ENCODE measurements around the gene PANX2. TPM values are rescaled to one million over a fixed set of nuclear protein-coding genes. Genes with fewer than 3 reads are reported as not detected.

Gene PANX2
- total RNA-seq, 1 donor, result 0.43 TPM

GRCh38 chr22:50205781-50206569 is 35.4 kb downstream of the PANX2 start:
- TF ChIP-seq CTCF (IDR thresholded peaks at IDR 0.05; ENCODE audit: insufficient read depth, low read depth, low read length), result no peak
- no peak for DNase-seq (ENCODE audit: low read depth)
- no peak overlapping the region for H3K4me3 ChIP-seq (ENCODE audit: low read depth, low read length)

GRCh38 chr22:50206599-50206998 is 36.1 kb downstream of the PANX2 start:
- no peak overlapping the region for H3K4me3 ChIP-seq (ENCODE audit: low read depth, low read length)
- peak; percentile 75 for TF ChIP-seq CTCF (IDR thresholded peaks at IDR 0.05; ENCODE audit: insufficient read depth, low read depth, low read length)
- peak; percentile 87 for DNase-seq (ENCODE audit: low read depth)

- DNase-seq (ENCODE audit: low read depth), result no peak
- TF ChIP-seq CTCF (IDR thresholded peaks at IDR 0.05; ENCODE audit: insufficient read depth, low read depth, low read length), result no peak
- no peak overlapping the region for H3K4me3 ChIP-seq (ENCODE audit: low read depth, low read length)
Observed at GRCh38 chr22:50207383-50208140, 37.0 kb downstream of the PANX2 start.

- DNase-seq (ENCODE audit: low read depth), result no peak
- H3K4me3 ChIP-seq (ENCODE audit: low read depth, low read length), result no peak overlapping the region
- TF ChIP-seq CTCF (IDR thresholded peaks at IDR 0.05; ENCODE audit: insufficient read depth, low read depth, low read length), result no peak
Observed at GRCh38 chr22:50208430-50208938, 38.0 kb downstream of the PANX2 start.

GRCh38 chr22:50208939-50209892 is 38.7 kb downstream of the PANX2 start:
- no peak for TF ChIP-seq CTCF (IDR thresholded peaks at IDR 0.05; ENCODE audit: insufficient read depth, low read depth, low read length)
- H3K4me3 ChIP-seq (ENCODE audit: low read depth, low read length), result no peak overlapping the region
- DNase-seq (ENCODE audit: low read depth), result no peak

- peak; percentile 88 for TF ChIP-seq CTCF (IDR thresholded peaks at IDR 0.05; ENCODE audit: insufficient read depth, low read depth, low read length)
- no peak overlapping the region for H3K4me3 ChIP-seq (ENCODE audit: low read depth, low read length)
- DNase-seq (ENCODE audit: low read depth), result peak; percentile 67
Observed at GRCh38 chr22:50209893-50210292, 39.4 kb downstream of the PANX2 start.
